HT-29 (cell line): Measurements from ENCODE around the gene GABBR1. TPM values are rescaled to one million over a fixed set of nuclear protein-coding genes. Genes with fewer than 3 reads are reported as not detected.

Source experiments
- DNase-seq: peaks from one replicate; pipeline ENCODE4 v3.0.0-alpha.2; 2015; ENCODE audit warnings: low spot score
- total RNA-seq: library from RNA; depleted of rRNA; stranded (reverse); fragments of >200 nt; shearing (Covaris generic); gene quantifications from 2 replicates; pipeline ENCODE4 v1.2.3, GENCODE V29; 2014

GABBR1 gene
- total RNA-seq, 1 experiment from 2014 or later: 0.10 TPM

DNA sequence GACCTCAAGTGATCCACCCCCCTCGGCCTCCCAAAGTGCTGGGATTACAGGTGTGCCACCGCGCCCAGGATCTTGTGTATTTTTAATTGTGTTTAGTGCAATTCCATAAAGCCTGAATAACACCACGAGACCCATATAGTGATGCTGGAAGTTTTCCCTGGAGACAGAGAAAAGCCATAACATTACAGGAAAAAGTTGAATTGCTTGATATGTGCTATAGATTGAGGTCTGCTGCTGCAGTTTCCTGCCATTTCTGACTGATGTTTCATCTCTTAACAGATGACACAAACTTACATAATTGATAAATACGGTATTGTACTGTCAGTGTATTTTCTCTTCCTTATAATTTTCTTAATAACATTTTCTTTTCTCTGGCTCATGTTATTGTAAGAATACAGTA is 66.1 kb downstream of the GABBR1 start:
- DNase-seq: no peak

DNA sequence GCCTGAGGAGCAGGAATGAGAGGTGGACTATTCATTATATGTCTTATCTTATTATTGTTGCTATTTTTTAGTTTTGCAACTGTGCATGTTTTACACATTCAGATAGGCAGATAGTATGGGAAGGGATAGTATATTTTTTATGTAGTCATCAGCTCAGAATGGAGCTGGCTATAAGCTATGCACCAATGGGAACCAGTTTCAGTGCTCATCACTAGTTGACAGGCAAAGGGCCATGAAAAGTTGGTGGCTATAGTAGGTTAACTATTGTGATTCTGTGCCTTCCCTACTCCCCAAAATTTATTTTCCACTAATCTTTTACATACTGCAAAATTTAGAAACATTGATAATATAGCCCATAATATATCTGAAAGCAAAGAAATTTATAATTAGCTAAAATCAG is 68.1 kb downstream of the GABBR1 start:
- no peak for DNase-seq

DNA sequence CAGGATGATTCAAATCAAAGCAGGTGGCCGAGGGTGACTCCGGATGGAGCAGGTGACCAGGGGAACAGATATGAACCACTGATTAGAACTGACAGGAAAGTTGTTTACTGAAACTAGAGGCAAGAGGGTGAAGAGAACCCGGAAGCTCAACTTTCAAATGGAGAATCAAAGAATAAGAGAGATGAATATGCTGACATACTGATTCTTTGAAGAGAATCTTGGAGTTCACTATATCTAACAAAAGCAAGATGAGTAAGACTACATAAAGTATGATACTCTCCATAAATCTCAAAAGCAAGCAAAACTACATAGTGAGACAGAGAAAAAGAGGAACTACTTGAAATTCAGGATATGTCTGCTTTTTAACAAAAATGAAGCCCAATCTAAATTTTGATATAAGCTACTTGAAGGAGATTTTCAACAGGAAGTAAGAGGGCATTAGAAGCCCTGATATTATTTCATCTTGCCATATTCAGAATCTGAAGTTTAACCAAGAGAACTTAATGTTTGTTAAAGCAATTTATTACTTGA is 69.5 kb downstream of the GABBR1 start:
- DNase-seq: no peak

DNA sequence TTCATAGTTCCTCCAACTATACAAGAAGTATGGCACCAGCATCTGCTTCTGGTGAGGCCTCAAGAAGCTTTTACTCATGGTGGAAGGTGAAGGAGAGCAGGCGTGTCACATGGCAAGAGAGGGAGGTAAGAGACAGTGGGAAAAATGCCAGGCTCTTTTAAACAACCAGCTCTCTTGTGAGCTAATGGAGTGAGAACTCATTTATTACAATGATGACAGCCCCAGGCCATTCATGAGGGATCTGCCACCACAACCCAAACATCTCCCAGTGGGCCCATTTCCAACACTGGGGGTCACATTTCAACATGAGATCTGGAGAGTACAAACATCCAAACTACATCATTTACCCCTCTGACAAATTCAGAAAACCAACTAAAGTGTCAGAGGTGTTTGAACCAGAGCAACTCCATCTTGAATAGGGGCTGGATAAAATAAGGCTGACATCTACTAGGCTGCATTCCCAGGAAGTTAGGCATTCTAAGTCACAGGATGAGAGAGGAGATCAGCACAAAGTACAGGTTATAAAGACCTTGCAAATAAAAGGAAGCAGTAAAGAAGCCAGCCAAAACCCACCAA is 71.3 kb downstream of the GABBR1 start:
- no peak for DNase-seq

DNA sequence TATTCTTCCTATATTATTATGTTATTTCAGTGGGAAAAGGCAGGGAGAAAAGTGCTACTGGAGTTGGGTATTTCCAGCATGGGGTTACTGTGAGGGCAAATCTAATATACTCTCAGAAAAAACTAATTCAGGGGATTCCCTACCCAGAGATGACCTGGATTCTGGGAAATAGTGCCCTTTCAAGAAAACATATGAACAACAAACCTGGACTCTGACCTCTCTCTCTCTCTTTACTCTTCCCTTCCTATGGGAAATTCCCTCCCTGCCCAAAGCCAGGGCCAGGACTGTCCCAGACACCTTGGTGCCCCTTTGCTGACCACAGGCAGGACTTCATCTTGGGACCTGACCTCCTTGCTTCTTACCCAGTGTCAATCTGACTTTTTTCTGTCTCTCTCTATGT is 71.9 kb downstream of the GABBR1 start:
- no peak for DNase-seq

DNA sequence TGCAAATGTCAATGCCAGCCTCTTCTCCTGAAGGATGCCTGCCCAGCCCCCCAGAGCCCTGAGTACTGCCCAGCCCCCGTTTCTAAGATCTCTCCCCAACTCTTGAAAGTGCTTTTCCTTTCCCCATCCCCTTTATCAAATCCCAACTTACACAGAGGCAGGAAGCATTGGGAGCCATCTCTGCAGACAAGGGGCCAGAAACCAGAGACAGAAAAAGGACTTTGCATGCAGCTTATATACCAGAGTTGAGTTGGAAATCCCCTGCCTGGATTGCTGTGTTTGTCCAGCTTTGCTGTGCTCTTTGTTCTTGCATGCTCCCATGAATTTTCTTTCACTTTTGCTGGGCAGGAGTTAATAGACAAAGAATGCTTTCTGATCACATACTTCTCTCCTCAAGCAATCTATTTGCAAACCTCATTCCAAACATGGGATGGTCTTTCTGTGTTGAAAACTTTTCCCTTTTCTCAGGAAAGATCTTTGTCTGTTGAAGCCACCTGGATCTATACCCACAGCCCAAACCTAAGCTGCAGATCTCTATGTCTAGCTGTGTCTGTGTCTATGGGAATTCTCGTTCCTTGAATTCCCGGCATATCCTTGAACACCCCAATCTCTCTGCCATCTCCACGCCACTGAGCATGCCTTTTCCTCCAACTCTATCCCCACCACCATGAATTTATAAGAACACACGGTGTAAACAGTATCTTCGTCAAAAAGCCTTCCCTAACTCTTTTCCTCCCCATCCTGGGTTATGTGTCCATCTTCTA is 73.3 kb downstream of the GABBR1 start, which contains the start of gene UBD:
UBD (minus strand) TSS at position 209 of the 764 bp plus-strand sequence; CDS start at position 178, 31 bp downstream.
- DNase-seq: no peak

DNA sequence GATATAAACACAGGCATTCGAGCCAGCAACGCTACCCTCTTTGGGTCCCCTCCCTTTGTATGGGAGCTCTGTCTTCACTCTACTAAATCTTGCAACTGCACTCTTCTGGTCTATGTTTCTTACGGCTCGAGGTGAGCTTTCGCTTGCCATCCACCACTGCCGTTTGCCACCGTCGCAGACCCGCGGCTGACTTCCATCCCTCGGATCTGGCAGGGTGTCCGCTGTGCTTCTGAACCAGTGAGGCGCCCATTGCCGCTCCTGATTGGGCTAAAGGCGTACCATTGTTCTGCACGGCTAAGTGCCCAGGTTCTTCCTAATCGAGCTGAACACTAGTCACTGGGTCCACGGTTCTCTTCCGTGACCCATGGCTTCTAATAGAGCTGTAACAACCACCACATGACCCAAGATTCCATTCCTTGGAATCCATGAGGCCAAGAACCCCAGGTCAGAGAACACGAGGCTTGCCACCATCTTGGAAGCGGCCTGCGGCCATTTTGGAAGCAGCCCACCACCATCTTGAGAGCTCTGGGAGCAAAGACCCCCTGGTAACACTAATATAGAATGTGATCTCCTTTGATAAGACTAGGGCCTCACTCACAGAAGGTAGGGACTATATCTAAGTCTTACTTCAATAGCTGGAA is 74.4 kb downstream of the GABBR1 start:
- DNase-seq: no peak

DNA sequence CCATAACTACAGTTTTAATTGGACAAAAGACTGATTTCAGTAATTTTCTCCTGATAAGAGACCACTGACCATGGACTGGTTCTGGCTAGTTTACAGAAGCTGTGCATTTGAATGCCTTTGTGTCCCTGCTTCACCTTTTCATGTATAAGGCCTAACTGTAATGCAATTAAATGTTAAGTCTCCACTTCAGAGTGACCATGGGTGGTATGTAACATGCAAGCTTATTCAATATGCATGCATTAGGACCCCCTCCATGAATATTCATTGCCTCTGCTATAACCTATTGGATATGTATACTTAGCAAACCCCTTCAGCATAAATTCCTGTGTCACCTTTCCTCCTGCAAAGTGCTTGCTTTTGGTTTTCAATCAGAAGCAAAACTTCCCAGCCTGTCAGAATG is 75.7 kb downstream of the GABBR1 start:
- DNase-seq: no peak

DNA sequence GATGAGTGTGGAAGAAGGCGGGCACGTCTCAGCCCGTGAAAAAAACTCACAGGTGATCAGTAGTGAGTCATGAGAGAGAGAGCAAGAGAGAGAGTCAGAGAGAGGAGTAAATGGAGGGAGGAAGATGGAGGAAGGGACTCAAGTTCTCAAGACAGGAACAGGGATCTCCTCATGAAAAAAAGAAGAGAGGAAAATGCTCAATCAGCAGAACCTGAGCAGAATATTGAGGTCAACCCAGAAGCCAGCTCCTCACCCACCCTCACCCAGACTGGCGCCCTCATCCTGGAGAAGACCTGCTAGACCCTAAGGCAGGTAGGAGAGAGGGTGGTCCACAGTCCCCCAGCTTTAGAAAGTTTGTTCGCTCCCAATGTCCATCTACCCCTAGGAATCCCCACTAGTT is 78.2 kb downstream of the GABBR1 start:
- no peak for DNase-seq

DNA sequence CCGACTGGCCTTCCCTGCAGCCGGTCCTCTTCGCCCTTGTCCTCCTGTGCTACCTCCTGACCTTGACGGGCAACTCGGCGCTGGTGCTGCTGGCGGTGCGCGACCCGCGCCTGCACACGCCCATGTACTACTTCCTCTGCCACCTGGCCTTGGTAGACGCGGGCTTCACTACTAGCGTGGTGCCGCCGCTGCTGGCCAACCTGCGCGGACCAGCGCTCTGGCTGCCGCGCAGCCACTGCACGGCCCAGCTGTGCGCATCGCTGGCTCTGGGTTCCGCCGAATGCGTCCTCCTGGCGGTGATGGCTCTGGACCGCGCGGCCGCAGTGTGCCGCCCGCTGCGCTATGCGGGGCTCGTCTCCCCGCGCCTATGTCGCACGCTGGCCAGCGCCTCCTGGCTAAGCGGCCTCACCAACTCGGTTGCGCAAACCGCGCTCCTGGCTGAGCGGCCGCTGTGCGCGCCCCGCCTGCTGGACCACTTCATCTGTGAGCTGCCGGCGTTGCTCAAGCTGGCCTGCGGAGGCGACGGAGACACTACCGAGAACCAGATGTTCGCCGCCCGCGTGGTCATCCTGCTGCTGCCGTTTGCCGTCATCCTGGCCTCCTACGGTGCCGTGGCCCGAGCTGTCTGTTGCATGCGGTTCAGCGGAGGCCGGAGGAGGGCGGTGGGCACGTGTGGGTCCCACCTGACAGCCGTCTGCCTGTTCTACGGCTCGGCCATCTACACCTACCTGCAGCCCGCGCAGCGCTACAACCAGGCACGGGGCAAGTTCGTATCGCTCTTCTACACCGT is 79.5 kb downstream of the GABBR1 start:
- DNase-seq: no peak

DNA sequence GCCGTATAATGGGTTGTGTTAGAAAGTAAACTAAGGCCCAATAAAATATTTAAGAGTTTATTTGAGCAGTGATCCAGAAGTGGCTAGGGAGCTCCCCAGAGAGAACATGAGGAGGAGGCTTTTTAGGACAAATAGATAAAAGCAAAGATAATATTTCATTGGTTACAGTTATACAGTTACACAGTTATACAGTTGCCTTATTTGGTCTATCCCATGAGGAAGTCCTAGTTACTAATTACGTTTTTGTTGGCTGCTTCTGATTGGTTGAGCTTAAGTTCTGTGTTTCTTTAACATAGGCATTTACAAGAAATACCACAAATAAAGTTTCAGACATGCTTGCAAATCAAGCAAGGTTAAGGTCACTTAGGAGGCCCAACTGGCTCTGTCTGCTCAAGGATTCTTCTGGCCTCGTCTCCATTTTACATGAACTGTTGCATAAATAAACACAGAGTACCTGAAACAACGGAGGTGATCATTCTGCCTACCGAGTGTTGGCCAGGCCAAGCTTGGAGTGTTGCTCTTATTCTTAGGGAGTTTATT is 80.4 kb downstream of the GABBR1 start:
- peak; percentile 33 for DNase-seq

DNA sequence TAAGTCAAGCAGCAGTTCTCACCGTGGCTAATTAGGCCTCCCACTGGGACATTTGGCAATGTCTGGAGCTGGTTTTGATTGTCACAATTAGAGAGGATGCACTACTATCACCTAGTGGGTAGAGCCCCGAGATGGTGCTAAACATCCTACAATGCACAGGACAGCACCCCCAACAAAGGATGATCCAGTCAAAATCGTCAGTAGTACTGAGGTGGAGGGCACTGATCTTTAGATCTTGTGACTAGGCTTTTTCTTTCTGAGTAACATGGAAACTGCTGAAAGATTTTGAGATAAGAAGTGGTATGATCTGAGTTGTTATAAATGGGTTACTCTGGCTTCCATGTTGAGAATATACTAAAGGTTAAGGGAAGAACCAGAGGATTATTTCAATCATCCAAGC is 85.4 kb downstream of the GABBR1 start:
- DNase-seq: no peak

DNA sequence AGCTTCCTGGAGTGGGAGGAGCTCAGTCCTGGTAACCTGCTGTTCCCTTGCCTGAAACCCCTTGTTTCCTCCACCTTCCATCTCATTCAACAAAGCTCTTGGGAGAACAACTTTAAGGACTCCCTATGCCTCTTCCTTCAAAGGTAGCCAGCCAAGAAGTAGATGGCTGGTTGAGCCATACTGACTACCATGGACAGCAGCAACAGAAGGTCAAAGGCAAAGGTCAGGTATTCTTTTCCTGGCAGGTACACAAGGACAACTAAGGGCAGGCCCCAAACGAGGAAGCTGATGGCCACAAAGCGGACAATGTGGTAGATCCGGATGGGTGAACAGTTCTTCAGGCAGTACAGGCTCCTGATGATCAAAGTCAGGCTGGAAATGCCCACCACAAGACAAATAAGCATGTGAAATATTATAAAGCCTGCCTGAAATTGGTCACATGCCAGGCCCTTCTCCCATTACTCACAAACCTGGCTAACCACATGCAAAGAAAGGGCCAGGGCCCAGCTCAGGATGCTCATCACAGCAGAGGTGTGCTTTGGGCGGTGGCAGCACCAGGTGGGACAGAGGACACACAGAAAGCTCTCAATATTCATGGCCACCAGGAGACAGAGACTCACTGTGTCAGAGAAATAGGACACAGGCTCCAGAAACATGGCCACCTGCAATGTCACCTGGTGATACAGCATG is 95.1 kb downstream of the GABBR1 start:
- no peak for DNase-seq

DNA sequence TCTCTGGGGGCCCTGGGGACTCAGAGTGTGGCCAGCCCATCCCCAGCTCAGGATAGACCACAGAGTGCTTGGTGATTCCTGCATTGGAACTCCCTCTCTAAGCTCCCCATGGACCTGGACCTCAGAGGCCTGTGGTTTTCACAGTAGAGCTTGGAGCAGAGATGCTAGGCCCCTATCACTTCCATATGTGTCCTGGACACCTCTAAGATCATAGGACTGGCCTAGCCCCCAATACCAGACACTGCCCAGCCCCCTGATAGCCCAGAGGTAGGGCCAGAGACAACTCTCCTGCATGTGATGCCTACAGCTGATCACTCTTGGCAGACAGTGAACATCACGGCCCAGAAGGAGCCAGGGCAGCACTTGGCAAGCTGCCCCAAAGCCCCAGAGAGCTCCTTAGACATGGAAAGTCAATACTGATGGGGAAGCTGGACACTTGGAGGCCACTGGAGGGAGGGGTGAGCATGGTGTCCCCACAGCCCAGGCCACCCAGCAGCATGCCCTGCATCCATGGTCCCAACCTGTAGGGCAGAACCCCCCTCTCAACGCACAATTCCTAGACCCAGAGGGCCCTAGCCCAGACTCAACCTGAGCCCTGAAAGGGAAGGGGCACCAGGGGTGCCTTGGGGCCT is 100.5 kb downstream of the GABBR1 start:
- DNase-seq: no peak

DNA sequence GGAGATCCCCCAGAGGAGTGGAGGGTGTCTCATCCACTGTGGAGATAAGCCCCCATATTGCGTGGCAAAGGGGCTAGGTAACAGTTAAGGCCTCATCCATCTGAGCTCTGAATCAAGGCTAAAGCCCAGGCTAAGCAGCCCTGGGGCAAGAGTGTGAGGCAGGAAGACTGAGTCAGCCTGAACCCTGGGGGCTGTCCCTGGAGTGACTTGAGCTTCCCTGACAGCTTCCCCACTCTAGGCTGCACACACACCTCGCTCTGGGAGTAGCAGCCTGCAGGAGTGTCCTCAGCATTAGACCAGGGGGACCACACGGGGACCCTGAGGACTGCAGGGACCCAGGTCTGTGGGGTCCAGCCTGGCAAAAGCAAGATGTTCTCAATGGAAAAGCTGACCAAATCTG is 101.3 kb downstream of the GABBR1 start:
- no peak for DNase-seq

DNA sequence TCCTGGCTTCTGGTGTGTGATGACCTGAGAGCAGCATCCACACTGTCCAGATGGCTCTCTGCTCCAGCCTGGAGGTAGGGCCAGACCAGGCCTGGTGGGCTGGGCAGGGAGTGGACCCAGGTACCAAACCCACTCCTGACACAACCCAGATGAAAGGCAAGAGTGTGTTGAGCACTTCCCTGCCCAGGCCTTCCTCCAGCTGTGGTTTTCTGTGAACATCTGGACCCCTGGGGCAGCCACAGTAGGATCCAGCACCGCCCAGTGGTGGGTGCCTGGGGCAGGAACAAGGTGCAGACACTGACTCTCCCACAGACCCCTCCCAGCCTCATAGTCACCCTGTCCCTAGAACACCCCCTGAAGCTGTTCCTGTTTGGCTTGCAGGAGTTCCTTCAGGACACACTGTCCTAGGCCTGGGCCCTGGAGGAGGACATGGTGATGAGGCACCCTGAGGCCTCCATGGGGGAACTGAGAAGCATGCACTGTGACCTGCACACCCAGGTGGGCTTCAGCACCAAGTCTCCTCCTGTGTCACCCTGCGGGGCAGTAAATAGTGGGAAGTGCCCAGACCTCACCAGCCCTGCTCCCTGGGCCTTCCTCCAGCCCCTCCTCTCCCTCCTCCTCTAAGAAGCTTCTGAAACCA is 102.2 kb downstream of the GABBR1 start:
- DNase-seq: no peak

DNA sequence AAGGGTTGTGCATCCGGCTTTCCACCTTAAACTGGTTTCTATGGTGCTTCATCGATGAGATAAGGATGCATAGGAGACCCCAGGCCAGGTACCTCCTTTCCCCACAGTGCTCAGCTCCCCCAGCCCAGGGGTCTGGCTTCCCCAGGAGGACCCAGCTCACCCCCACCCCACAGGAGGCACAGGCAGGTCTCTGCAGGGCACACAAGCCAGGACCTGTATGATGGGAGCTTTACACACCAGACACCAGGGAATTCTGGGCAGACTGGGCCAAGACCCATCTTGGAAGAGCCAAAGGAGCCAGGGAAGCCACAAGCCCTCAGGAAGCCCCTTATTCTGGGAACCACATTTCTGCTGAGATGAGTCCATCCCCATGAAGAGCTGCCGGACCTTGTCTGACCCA is 103.0 kb downstream of the GABBR1 start:
- no peak for DNase-seq

DNA sequence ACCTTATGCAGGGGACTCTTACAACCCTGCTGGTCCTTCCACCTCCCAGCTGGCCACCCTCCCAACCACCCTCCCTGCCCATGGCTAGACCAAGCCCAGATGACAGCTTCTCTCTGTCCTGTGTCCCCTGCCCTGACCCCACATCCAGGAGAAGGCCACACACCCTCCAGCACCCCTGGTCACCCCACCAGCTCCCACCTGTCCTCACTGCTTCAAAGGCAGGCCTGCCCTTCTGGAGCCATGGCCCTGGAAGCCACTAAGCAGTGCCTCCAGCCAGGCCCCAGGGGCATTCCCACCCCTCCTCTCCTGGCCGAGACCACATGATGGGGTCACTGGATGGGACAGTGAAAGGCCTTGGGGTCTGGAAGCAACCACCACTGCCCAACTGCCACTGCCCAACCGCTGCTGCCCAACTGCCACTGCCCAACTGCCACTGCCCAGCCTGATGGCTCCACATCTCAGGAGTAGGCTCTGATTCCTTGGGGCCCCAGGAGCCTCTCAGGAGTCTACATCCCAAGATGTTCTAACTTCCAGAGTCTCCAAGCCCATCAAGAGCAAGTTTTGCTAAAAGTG is 103.9 kb downstream of the GABBR1 start:
- no peak for DNase-seq

DNA sequence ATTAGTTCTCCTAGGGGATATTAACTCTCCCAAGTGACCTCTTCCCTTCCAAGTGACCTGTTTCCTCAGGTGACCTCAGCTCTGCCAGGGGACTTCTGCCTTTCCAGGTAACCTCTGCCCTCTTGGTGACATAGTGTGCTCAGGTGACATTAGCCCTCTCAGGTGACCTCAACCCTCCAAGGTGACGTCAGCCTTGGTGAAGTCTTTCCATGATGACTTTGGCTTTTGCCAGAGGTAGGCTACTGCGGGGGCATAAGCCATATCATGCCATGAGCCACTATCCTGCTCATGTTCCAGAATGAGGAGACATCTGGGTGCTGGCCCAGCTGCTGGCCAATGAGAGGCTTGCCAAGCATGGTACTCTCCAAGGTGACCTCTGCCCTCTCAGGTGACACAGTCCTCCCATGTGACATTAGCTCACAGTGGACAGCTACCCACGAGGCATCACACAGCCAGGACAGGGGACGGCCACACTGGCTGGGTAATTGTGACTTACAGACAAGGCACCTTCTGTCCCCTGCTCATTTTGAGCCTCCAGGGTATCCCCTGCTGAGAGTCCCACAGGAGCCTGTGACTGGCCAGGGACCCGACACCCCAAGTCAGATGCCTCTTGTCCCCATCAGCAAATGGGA is 104.6 kb downstream of the GABBR1 start:
- DNase-seq: no peak
